GM12878 (cell line): Measurements from ENCODE around the gene NECAB2.

ENCODE experiments used
- CREB1 ChIP-seq: IDR thresholded peaks from 2 replicates; pipeline ENCODE4 v1.6.1; 2012; ENCODE audit warnings: low read depth, mild to moderate bottlenecking, inconsistent platforms
- ESRRA ChIP-seq: IDR thresholded peaks from 2 replicates; pipeline ENCODE4 v1.6.1; 2012; ENCODE audit warnings: mild to moderate bottlenecking, low read length, improper control_type of control experiment
- FOXM1 ChIP-seq: IDR thresholded peaks from 2 replicates; pipeline ENCODE4 v1.6.1; 2012; ENCODE audit warnings: low read depth, mild to moderate bottlenecking, inconsistent platforms, low read length, moderate library complexity
- MYC ChIP-seq: IDR thresholded peaks from 2 replicates; pipeline ENCODE4 v1.6.1; 2011; ENCODE audit warnings: mild to moderate bottlenecking, low read length, moderate library complexity, inconsistent platforms; ENCODE audit not compliant: insufficient read depth, insufficient replicate concordance, insufficient read length, severe bottlenecking
- POU2F2 ChIP-seq: IDR thresholded peaks from 3 replicates; pipeline ENCODE4 v1.6.1; 2011; ENCODE audit warnings: low read depth, mild to moderate bottlenecking, low read length, borderline replicate concordance
- SMAD1 ChIP-seq: fragments of 450-650 bp; IDR thresholded peaks from 2 replicates; pipeline ENCODE4 v1.6.1; 2018; ENCODE audit warnings: mild to moderate bottlenecking, low read depth; ENCODE audit not compliant: partially characterized antibody
- SP1 ChIP-seq: IDR thresholded peaks from one replicate; pipeline ENCODE4 v1.6.1; 2011; ENCODE audit warnings: low read depth, low read length
- TCF12 ChIP-seq: IDR thresholded peaks from 2 replicates; pipeline ENCODE4 v1.6.1; 2011; ENCODE audit warnings: low read depth, mild to moderate bottlenecking, low read length
- ZBED1 ChIP-seq: IDR thresholded peaks from 2 replicates; pipeline ENCODE4 v1.6.1; 2016; ENCODE audit warnings: borderline replicate concordance
- TF ChIP-seq, protein P1 (sequence below): IDR thresholded peaks from 2 replicates; pipeline ENCODE4 v1.6.1; 2012; ENCODE audit warnings: low read depth, low read length, improper control_type of control experiment
- TF ChIP-seq, protein P2 (sequence below), 3 experiments: IDR thresholded peaks in 2 of 3; conservative IDR thresholded peaks in 1 of 3; 2 replicates each; pipeline ENCODE4 v1.5.1; 2011; ENCODE audit warnings: low read depth in 3 of 3, low read length in 3 of 3, mild to moderate bottlenecking in 3 of 3, control low read depth in 2 of 3, moderate library complexity in 2 of 3, inconsistent platforms in 1 of 3, mixed read lengths in 1 of 3; ENCODE audit not compliant: control insufficient read depth in 2 of 3, insufficient read depth in 1 of 3; ENCODE audit errors: extremely low read depth in 1 of 3
- TF ChIP-seq, protein P3 (sequence below): IDR thresholded peaks from 2 replicates; pipeline ENCODE4 v1.6.1; 2012; ENCODE audit warnings: low read length, inconsistent platforms

DNA sequence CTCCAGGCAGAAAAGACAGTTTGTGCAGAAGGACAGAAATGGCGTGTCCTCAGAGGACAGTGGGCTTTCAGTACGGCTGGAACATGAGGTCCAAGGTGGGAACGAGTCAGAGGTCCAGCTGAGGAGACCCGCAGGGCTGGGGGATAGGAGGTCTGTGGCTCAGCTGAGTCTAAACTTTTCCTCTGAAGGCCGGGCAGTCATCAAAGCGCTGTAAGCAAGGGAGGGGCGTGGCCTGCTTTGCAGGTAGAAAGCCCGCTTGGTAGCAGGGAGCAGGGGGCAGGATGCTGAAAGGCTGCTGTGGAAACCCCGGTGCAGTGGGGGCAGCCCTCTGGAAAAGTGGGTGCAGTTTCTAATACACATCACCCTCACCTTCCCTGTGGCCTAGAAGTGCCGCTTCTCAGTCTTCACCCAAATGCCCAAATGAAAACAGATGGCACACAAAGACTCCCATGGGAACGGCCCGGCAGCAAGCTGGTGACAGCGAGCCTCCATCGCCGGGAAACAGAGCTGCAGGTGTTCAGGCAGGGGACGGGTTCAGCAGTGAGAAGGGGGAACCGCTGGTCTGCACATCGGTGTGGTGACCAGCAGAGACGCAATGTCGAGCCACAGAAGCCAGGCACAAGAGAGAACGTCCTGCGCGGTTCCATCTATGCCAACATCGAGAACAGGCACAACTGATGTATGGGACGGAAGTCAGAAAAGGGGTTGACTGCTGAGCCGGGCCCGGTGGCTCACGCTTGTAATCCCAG lies 27.2 kb upstream of the NECAB2 start:
- TF ChIP-seq, protein P1, sequence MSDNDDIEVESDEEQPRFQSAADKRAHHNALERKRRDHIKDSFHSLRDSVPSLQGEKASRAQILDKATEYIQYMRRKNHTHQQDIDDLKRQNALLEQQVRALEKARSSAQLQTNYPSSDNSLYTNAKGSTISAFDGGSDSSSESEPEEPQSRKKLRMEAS, result no peak
- TF ChIP-seq, protein P2, sequence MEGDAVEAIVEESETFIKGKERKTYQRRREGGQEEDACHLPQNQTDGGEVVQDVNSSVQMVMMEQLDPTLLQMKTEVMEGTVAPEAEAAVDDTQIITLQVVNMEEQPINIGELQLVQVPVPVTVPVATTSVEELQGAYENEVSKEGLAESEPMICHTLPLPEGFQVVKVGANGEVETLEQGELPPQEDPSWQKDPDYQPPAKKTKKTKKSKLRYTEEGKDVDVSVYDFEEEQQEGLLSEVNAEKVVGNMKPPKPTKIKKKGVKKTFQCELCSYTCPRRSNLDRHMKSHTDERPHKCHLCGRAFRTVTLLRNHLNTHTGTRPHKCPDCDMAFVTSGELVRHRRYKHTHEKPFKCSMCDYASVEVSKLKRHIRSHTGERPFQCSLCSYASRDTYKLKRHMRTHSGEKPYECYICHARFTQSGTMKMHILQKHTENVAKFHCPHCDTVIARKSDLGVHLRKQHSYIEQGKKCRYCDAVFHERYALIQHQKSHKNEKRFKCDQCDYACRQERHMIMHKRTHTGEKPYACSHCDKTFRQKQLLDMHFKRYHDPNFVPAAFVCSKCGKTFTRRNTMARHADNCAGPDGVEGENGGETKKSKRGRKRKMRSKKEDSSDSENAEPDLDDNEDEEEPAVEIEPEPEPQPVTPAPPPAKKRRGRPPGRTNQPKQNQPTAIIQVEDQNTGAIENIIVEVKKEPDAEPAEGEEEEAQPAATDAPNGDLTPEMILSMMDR (IDR thresholded peaks at IDR 0.05 in 2 of 3, conservative IDR thresholded peaks at IDR 0.05 in 1 of 3; ENCODE audit: control insufficient read depth in 2 of 3, extremely low read depth in 1 of 3, insufficient read depth in 1 of 3, low read depth in 3 of 3, low read length in 3 of 3), result no peak
- no peak for TF ChIP-seq SP1
- TF ChIP-seq FOXM1, result no peak
- no peak for TF ChIP-seq TCF12
- TF ChIP-seq ZBED1, result no peak
- TF ChIP-seq MYC, result no peak
- TF ChIP-seq SMAD1, result no peak
- TF ChIP-seq CREB1, result no peak
- TF ChIP-seq, protein P3, sequence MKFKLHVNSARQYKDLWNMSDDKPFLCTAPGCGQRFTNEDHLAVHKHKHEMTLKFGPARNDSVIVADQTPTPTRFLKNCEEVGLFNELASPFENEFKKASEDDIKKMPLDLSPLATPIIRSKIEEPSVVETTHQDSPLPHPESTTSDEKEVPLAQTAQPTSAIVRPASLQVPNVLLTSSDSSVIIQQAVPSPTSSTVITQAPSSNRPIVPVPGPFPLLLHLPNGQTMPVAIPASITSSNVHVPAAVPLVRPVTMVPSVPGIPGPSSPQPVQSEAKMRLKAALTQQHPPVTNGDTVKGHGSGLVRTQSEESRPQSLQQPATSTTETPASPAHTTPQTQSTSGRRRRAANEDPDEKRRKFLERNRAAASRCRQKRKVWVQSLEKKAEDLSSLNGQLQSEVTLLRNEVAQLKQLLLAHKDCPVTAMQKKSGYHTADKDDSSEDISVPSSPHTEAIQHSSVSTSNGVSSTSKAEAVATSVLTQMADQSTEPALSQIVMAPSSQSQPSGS, result no peak
- TF ChIP-seq POU2F2, result no peak
- TF ChIP-seq ESRRA, result no peak
